PC-3 (cell line): ENCODE results near the gene LYZL1. TPM values are rescaled to one million over a fixed set of nuclear protein-coding genes. Genes with fewer than 3 reads are reported as not detected.

Source experiments
- ATAC-seq: fragments of 200-7000 bp; cut with Tn5 transposase; 2 replicates; pipeline ENCODE4 v1.9.1; 2020; ENCODE audit warnings: mild to moderate bottlenecking, moderate library complexity
- BruUV-seq: library from RNA; stranded (reverse); fragments of 400-500 nt; replicated peaks from 2 replicates; lab custom pipeline; 2021; lab: Mats Ljungman, UMichigan
- CTCF ChIA-PET: fragments of 300-600 bp; sonication (Branson Sonifier 250); formaldehyde crosslinking; loops from one replicate; lab custom pipeline; 2022; ENCODE audit warnings: antibody characterized with exemption; lab: Charles Lee
- POLR2A ChIA-PET: fragments of 300-600 bp; sonication (Branson Sonifier 250); formaldehyde crosslinking; loops from one replicate; lab custom pipeline; 2022; ENCODE audit warnings: antibody characterized with exemption; ENCODE audit not compliant: unreplicated experiment; lab: Charles Lee
- DNase-seq: peaks from one replicate; pipeline ENCODE4 v3.0.0-alpha.2; 2015
- H2AFZ ChIP-seq: fragments of 300-600 bp; sonication (generic); 2 replicates; pipeline ENCODE4 v1.6.0; 2016; ENCODE audit warnings: antibody characterized with exemption, low read length
- H3F3A ChIP-seq: fragments of 300-600 bp; sonication (generic); one replicate; pipeline ENCODE4 v1.6.0; 2017; ENCODE audit warnings: antibody characterized with exemption, low read length, control low read depth, mild to moderate bottlenecking; ENCODE audit not compliant: unreplicated experiment
- H3K27ac ChIP-seq: fragments of 300-600 bp; sonication (generic); 2 replicates; pipeline ENCODE4 v1.5.1; 2016; ENCODE audit warnings: mild to moderate bottlenecking, low read length
- H3K27me3 ChIP-seq: fragments of 300-600 bp; sonication (generic); 2 replicates; pipeline ENCODE4 v1.6.1; 2016; ENCODE audit warnings: low read length, mixed read lengths
- H3K36me3 ChIP-seq: fragments of 300-600 bp; sonication (generic); 2 replicates; pipeline ENCODE4 v1.6.1; 2016; ENCODE audit warnings: low read depth, mixed run types, low read length, mixed read lengths
- H3K4me1 ChIP-seq: fragments of 300-600 bp; sonication (generic); 2 replicates; pipeline ENCODE4 v1.5.1; 2016; ENCODE audit warnings: low read length; ENCODE audit not compliant: insufficient read depth
- H3K4me2 ChIP-seq: fragments of 300-600 bp; sonication (generic); 2 replicates; pipeline ENCODE4 v1.6.0; 2016; ENCODE audit warnings: low read length
- H3K4me3 ChIP-seq: fragments of 300-600 bp; sonication (generic); 2 replicates; pipeline ENCODE4 v1.5.1; 2016; ENCODE audit warnings: mild to moderate bottlenecking, low read length, mixed read lengths
- H3K79me2 ChIP-seq: fragments of 300-600 bp; sonication (generic); 2 replicates; pipeline ENCODE4 v1.6.1; 2017; ENCODE audit warnings: low read length, mixed read lengths
- H3K9ac ChIP-seq: fragments of 300-600 bp; sonication (generic); 2 replicates; pipeline ENCODE4 v1.6.0; 2016; ENCODE audit warnings: mild to moderate bottlenecking, low read length
- H3K9me2 ChIP-seq: fragments of 300-600 bp; sonication (generic); replicated peaks from 2 replicates; pipeline ENCODE4 v1.6.1; 2016; ENCODE audit warnings: mixed run types, low read length, mixed read lengths
- H3K9me3 ChIP-seq: fragments of 300-600 bp; sonication (generic); 2 replicates; pipeline ENCODE4 v1.6.1; 2016; ENCODE audit warnings: low read length, mixed read lengths
- H4K20me1 ChIP-seq: fragments of 300-600 bp; sonication (generic); 2 replicates; pipeline ENCODE4 v1.6.1; 2016; ENCODE audit warnings: low read length, mixed read lengths
- EZH2 ChIP-seq: fragments of 300-600 bp; sonication (generic); IDR thresholded peaks from one replicate; pipeline ENCODE4 v1.6.1; 2017; ENCODE audit warnings: antibody characterized with exemption, mild to moderate bottlenecking, low read length; ENCODE audit not compliant: unreplicated experiment
- EZH2phosphoT487 ChIP-seq: fragments of 300-600 bp; sonication (generic); IDR thresholded peaks from 2 replicates; pipeline ENCODE4 v1.6.1; 2018; ENCODE audit warnings: mild to moderate bottlenecking, antibody characterized with exemption, low read length, borderline replicate concordance
- intact Hi-C: fragments of 100-400 bp; cut with micrococcal nuclease; formaldehyde crosslinking; loops from 2 replicates; pipeline ENCODE4 v1.9.0; 2023
- total RNA-seq: library from RNA; depleted of rRNA; stranded (reverse); fragments of >200 nt; gene quantifications from 2 replicates; pipeline ENCODE4 v1.2.3, GENCODE V29; 2014
- TF ChIP-seq, protein P1 (sequence below): fragments of 300-600 bp; sonication (generic); conservative IDR thresholded peaks from 2 replicates; pipeline ENCODE4 v1.5.1; 2017; ENCODE audit warnings: antibody characterized with exemption, low read depth, mild to moderate bottlenecking, low read length

The LYZL1 gene
- total RNA-seq, 1 experiment from 2014 or later: not detected

DNA sequence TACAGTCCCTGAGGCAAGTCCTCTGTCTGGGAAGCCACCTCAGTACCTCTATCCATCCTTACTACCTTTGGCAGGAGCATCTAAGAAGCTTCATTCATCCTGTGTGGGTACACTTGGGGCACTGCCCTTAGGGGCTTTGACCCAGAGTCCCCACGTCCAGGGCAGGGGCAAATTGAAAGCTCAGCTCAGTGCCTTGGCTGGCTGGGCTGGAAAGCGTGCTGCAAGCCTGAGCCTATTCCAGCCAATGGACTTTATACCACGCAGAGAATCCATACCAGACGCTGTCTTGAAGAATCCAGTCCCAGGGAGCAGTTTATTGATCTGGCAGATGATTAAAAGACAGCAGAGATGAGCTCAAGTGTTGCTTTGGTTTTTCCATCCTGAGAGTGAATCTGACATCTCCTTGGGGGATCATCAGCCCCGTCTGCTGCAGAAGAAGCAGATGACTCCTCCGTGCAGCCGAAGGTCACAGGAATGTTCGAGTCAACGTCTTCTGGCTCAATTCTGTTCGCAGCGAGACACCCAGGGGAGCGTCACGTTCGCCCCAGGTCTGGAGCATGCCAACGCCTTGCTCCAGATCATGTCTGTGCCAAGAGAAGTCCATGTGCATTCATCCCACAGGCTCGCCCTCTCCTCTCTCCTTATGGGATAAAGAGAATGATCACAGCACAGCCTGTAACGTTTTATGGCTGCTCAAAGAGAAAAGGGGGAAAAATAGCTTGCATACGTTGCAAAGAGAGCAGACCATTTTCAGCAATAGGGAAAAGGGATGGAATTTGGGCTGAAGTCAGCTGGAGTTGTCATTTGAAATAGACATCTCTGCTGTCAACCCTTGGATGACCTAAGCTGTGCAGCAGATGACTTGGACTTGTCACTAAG is 35.8 kb upstream of the LYZL1 start:
- DNase-seq (no peak), ATAC-seq (no peak)
- H3K9me2 ChIP-seq: no peaks in the 10 kb centered on the region
- no peak overlapping the region for H3K9ac ChIP-seq
- CTCF ChIA-PET: no interaction called here
- H3K9me3 ChIP-seq: no peaks in the 10 kb centered on the region
- TF ChIP-seq, protein P1, sequence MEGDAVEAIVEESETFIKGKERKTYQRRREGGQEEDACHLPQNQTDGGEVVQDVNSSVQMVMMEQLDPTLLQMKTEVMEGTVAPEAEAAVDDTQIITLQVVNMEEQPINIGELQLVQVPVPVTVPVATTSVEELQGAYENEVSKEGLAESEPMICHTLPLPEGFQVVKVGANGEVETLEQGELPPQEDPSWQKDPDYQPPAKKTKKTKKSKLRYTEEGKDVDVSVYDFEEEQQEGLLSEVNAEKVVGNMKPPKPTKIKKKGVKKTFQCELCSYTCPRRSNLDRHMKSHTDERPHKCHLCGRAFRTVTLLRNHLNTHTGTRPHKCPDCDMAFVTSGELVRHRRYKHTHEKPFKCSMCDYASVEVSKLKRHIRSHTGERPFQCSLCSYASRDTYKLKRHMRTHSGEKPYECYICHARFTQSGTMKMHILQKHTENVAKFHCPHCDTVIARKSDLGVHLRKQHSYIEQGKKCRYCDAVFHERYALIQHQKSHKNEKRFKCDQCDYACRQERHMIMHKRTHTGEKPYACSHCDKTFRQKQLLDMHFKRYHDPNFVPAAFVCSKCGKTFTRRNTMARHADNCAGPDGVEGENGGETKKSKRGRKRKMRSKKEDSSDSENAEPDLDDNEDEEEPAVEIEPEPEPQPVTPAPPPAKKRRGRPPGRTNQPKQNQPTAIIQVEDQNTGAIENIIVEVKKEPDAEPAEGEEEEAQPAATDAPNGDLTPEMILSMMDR: no peak
- TF ChIP-seq EZH2: no peak
- no peak overlapping the region for H3K27ac ChIP-seq
- H3K4me1 ChIP-seq: peaks cover 18% of the 10 kb centered on the region
- H3K4me3 ChIP-seq: no peak overlapping the region
- H3K27me3 ChIP-seq: peaks cover 11% of the 10 kb centered on the region; the same call in 1 of the 2 replicates
- H2AFZ ChIP-seq: no peak overlapping the region
- H3K79me2 ChIP-seq: no peaks in the 10 kb centered on the region
- H4K20me1 ChIP-seq: no peaks in the 10 kb centered on the region
- H3K36me3 ChIP-seq: no peaks in the 10 kb centered on the region
- POLR2A ChIA-PET: interaction anchor here (0.6 to 0.7 kb wide), 2 partner anchors 96 to 669 kb away, joined by 3 to 8 read pairs; no protein-coding TSS in a partner anchor
- no peaks in the 10 kb centered on the region for H3F3A ChIP-seq
- no peak overlapping the region for H3K4me2 ChIP-seq
- BruUV-seq: no TSS peak
- intact Hi-C loops: no loop called here

DNA sequence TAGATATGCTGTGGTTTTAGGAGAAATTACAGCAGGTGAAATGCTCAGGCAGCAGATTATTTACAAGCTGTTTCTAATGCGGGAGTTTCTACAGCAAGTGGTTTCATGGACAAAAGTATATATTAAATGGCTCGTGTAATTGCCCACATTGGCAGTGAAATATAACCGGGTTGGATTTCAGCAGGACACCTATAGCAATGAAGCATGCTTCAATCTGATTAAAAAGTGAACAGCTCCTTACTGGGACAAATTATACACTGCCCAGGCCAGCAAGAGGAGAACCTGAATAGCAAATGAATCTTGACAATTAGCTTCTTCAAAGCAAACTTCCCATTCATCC is 35.2 kb upstream of the LYZL1 start:
- DNase-seq (no peak), ATAC-seq (no peak)
- Histone ChIP-seq H3K4me2 (no peak overlapping the region), H4K20me1 (no peaks in the 10 kb centered on the region), H3K9me3 (no peaks in the 10 kb centered on the region), H3K27ac (no peak overlapping the region), H3K4me3 (no peak overlapping the region), H3K27me3 (peaks cover 11% of the 10 kb centered on the region; the same call in 1 of the 2 replicates), H3K9me2 (no peaks in the 10 kb centered on the region), H3K4me1 (peaks cover 22% of the 10 kb centered on the region), H3F3A (no peaks in the 10 kb centered on the region), H3K79me2 (no peaks in the 10 kb centered on the region), H3K9ac (no peak overlapping the region), H2AFZ (no peak overlapping the region), H3K36me3 (no peaks in the 10 kb centered on the region)
- CTCF ChIA-PET: no interaction called here
- POLR2A ChIA-PET: interaction anchor here (0.7 kb wide), 1 partner anchor 97 kb away, joined by 8 read pairs; no protein-coding TSS in a partner anchor
- BruUV-seq: no TSS peak
- TF ChIP-seq, protein P1: no peak
- TF ChIP-seq EZH2 (no peak), EZH2phosphoT487 (no peak)
- intact Hi-C loops: no loop called here
